Naive thymus-derived CD8-positive, alpha-beta T cell (primary cell): ENCODE measurements around the gene TMEM232. TPM values are rescaled to one million over a fixed set of nuclear protein-coding genes. Genes with fewer than 3 reads are reported as not detected.
"Not testable (repeated sequence)": the region's sequence is repeated elsewhere in the genome, so short reads cannot be mapped to it uniquely, and the experiment has no call there.

ENCODE experiments used
- ATAC-seq, 2 donors: fragments of 150-1000 bp; cut with Tn5 transposase in 1 of 2; sonication (Bioruptor Pico), chemical (Tn5 transposase) in 1 of 2; 1 replicate in 1 of 2; 2 replicates in 1 of 2; pipeline ENCODE4 v1.10.0; 2021; ENCODE audit warnings: mild to moderate bottlenecking in 2 of 2, moderate library complexity in 2 of 2
- POLR2A ChIA-PET: fragments of 350-600 bp; sonication (Branson Sonifier 250); formaldehyde crosslinking; loops from one replicate; lab custom pipeline; 2021; ENCODE audit warnings: antibody characterized with exemption; lab: Charles Lee
- DNase-seq, 10 donors: peaks; one replicate each; pipeline versions ENCODE4 v3.0.0 to v3.0.0-alpha.2; 2020 to 2022
- H3K27ac Mint-ChIP-seq, 10 donors: one replicate each; pipeline ENCODE4 v1.8.0; 2020 to 2022; ENCODE audit warnings: mild to moderate bottlenecking in 10 of 10, mixed read lengths in 10 of 10, moderate library complexity in 4 of 10, inconsistent platforms in 1 of 10
- H3K27me3 Mint-ChIP-seq, 5 donors: one replicate each; pipeline ENCODE4 v1.8.0; 2021 to 2022; ENCODE audit warnings: mixed read lengths in 5 of 5
- H3K36me3 Mint-ChIP-seq, 3 donors: one replicate each; pipeline ENCODE4 v1.8.0; 2020 to 2022; ENCODE audit warnings: mixed read lengths in 3 of 3, mild to moderate bottlenecking in 2 of 3, inconsistent platforms in 1 of 3
- H3K4me1 Mint-ChIP-seq, 4 donors: one replicate each; pipeline ENCODE4 v1.8.0; 2021 to 2022; ENCODE audit warnings: mixed read lengths in 4 of 4
- H3K4me3 Mint-ChIP-seq, 10 donors: one replicate each; pipeline ENCODE4 v1.8.0; 2020 to 2022; ENCODE audit warnings: mild to moderate bottlenecking in 10 of 10, mixed read lengths in 10 of 10, moderate library complexity in 6 of 10, inconsistent platforms in 1 of 10
- H3K9me3 Mint-ChIP-seq, 9 donors: one replicate each; pipeline ENCODE4 v1.8.0; 2020 to 2022; ENCODE audit warnings: mixed read lengths in 9 of 9, mild to moderate bottlenecking in 3 of 9, inconsistent platforms in 1 of 9, moderate library complexity in 1 of 9
- polyA plus RNA-seq, 3 donors: library from polyadenylated mRNA; unstranded; fragments of 300-500 nt; fragmentation: Illumina TruSeq; gene quantifications; one replicate each; pipeline ENCODE4 v1.2.3, GENCODE V29; 2021
- total RNA-seq, 8 experiments: library from RNA in 2 of 8; stranded (reverse) in 2 of 8; gene quantifications; one replicate each; pipeline ENCODE4 v1.2.3 and lab custom pipeline; 2021 to 2026

TMEM232 gene
- total and polyA plus RNA-seq, 5 experiments from 2014 or later = 0.88 to 2.6 (median 1.4) TPM; not detected in 1

- DNase-seq (no peak), ATAC-seq (no peak)
- H3K4me1 Mint-ChIP-seq = no peaks in the 10 kb centered on the region
- peaks cover 0 to 7% (median 3%) of the 10 kb centered on the region in 3 donors for H3K36me3 Mint-ChIP-seq
- H3K9me3 Mint-ChIP-seq = no peaks in the 10 kb centered on the region
- H3K4me3 Mint-ChIP-seq = no peak overlapping the region
- POLR2A ChIA-PET = interaction anchor here (0.6 kb wide), 1 partner anchor 12 kb away, joined by 4 read pairs; no protein-coding TSS in a partner anchor
- H3K27ac Mint-ChIP-seq = no peak overlapping the region
- peaks cover 0 to 29% (median 9%) of the 10 kb centered on the region in 5 donors for H3K27me3 Mint-ChIP-seq
Observed at GRCh38 chr5:110703481-110703880, 23.0 kb downstream of the TMEM232 start.

GRCh38 chr5:110702704-110703103, 23.8 kb downstream of the TMEM232 start:
- Mint-ChIP-seq H3K36me3 (peaks cover 0 to 7% (median 3%) of the 10 kb centered on the region in 3 donors), H3K27ac (no peak overlapping the region), H3K27me3 (peaks cover 0 to 29% (median 9%) of the 10 kb centered on the region in 5 donors), H3K4me3 (no peak overlapping the region), H3K9me3 (peaks cover 0 to 2% (median 0%) of the 10 kb centered on the region in 9 donors), H3K4me1 (no peaks in the 10 kb centered on the region)
- ATAC-seq (no peak), DNase-seq (no peak)
- POLR2A ChIA-PET = interaction anchor here (0.6 kb wide), 1 partner anchor 12 kb away, joined by 4 read pairs; no protein-coding TSS in a partner anchor

DNA sequence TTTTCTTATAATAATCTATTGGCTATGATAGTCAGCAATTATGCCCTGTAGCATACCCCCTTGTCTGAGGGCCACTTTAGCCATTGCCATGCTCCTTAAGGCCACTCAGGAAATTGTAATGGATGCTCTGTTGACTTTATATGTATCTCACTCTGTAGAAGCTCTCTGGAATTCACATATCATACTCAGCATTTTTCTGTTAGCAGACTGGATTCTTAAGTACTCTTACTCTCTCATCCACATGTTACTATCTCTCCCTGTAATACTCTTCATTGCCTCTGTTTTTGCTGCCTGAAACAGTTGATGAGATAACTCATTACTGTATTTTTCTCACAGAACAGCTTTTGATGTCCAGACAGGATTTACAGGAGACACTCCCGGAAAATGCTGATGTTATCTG, 24.2 kb downstream of the TMEM232 start:
- Mint-ChIP-seq H3K27me3 (peaks cover 0 to 27% (median 7%) of the 10 kb centered on the region in 5 donors), H3K4me1 (no peaks in the 10 kb centered on the region), H3K9me3 (peaks cover 0 to 2% (median 0%) of the 10 kb centered on the region in 9 donors), H3K4me3 (no peak overlapping the region), H3K36me3 (peaks cover 0 to 7% (median 3%) of the 10 kb centered on the region in 3 donors), H3K27ac (no peak overlapping the region)
- POLR2A ChIA-PET = no interaction called here
- ATAC-seq (no peak), DNase-seq (no peak)

DNA sequence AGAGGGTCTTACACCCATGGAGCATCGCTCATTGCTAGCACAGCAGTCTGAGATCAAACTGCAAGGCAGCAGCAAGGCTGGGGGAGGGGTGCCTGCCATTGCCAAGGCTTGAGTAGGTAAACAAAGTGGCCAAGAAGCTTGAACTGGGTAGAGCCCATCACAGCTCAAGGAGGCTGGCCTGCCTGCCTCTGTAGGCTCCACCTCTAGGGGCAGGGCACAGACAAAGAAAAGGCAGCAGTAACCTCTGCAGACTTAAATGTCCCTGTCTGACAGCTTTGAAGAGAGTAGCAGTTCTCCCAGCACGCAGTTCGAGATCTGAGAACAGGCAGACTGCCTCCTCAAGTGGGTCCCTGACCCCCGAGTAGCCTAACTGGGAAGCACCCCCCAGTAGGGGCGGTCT, 33.8 kb downstream of the TMEM232 start:
- POLR2A ChIA-PET, H3K4me1 Mint-ChIP-seq, H3K27ac Mint-ChIP-seq, H3K36me3 Mint-ChIP-seq, H3K4me3 Mint-ChIP-seq, ATAC-seq, DNase-seq: not testable (repeated sequence)
- Mint-ChIP-seq H3K9me3 (peaks cover 0 to 19% (median 5%) of the 10 kb centered on the region in 9 donors), H3K27me3 (peaks cover 0 to 10% (median 0%) of the 10 kb centered on the region in 5 donors)

GRCh38 chr5:110690587-110690986, 35.9 kb downstream of the TMEM232 start:
- ATAC-seq, H3K36me3 Mint-ChIP-seq, H3K27ac Mint-ChIP-seq, H3K4me3 Mint-ChIP-seq, H3K27me3 Mint-ChIP-seq, DNase-seq, POLR2A ChIA-PET, H3K4me1 Mint-ChIP-seq: not testable (repeated sequence)
- peaks cover 0 to 13% (median 1%) of the 10 kb centered on the region in 9 donors for H3K9me3 Mint-ChIP-seq

DNA sequence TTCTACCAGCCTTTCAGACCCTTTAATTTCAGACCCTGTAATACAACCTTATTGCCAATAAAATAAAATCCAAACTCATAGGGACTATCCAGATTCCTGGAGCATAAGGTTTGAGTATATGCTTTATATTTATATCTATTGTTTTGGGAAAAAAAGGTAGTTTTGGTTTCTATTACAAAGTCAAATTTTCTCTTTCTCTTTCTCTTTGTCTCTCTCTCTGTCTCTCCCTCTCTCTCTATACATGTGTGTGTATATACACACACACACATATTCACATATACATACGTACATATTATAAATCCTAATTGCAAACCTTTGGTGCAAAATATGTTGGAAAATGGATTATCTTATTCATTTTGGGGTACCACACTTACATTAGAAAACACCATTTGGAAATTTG, 39.0 kb downstream of the TMEM232 start:
- H3K4me3 Mint-ChIP-seq = no peak overlapping the region
- H3K27me3 Mint-ChIP-seq = peaks cover 0 to 1% (median 0%) of the 10 kb centered on the region in 5 donors
- peaks cover 0 to 10% (median 0%) of the 10 kb centered on the region in 9 donors for H3K9me3 Mint-ChIP-seq
- no peak for DNase-seq
- POLR2A ChIA-PET = no interaction called here
- peaks cover 0 to 4% (median 0%) of the 10 kb centered on the region in 3 donors for H3K36me3 Mint-ChIP-seq
- no peak overlapping the region for H3K27ac Mint-ChIP-seq
- no peak for ATAC-seq
- H3K4me1 Mint-ChIP-seq = peaks cover 0 to 3% (median 0%) of the 10 kb centered on the region in 4 donors

DNA sequence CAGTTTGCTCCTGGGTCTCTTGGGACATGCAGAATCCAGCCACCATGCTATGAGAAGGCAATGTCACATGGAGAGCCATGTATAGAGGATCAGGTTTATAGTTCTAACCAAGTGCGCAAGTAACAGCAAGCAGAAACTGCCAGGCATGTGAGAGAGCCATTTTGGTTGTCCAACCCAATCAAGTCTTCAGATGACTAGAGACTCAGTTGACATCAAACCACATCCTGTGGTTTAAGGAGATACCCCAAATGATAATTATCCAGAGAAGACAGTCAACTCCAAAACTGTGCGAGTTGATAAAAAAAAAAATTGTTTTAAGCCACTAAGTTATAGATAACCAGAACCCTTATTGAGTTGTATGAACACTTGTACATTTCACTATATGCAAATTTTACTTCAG, 40.2 kb downstream of the TMEM232 start:
- POLR2A ChIA-PET = no interaction called here
- H3K36me3 Mint-ChIP-seq = peaks cover 0 to 2% (median 0%) of the 10 kb centered on the region in 3 donors
- ATAC-seq (no peak), DNase-seq (no peak)
- peaks cover 0 to 3% (median 0%) of the 10 kb centered on the region in 4 donors for H3K4me1 Mint-ChIP-seq
- H3K27me3 Mint-ChIP-seq = peaks cover 0 to 6% (median 0%) of the 10 kb centered on the region in 5 donors
- H3K27ac Mint-ChIP-seq = no peak overlapping the region
- no peak overlapping the region for H3K4me3 Mint-ChIP-seq
- peaks cover 0 to 10% (median 0%) of the 10 kb centered on the region in 9 donors for H3K9me3 Mint-ChIP-seq

- POLR2A ChIA-PET = no interaction called here
- Mint-ChIP-seq H3K4me3 (no peak overlapping the region), H3K4me1 (peaks cover 0 to 3% (median 0%) of the 10 kb centered on the region in 4 donors), H3K9me3 (peaks cover 0 to 3% (median 0%) of the 10 kb centered on the region in 9 donors), H3K27ac (no peak overlapping the region), H3K36me3 (no peaks in the 10 kb centered on the region), H3K27me3 (peaks cover 6 to 16% (median 10%) of the 10 kb centered on the region in 5 donors)
- DNase-seq = no peak
- no peak for ATAC-seq
Observed at GRCh38 chr5:110681953-110682352, 44.5 kb downstream of the TMEM232 start.

- POLR2A ChIA-PET = no interaction called here
- ATAC-seq (no peak), DNase-seq (no peak)
- Mint-ChIP-seq H3K4me1 (peaks cover 0 to under 1% (median 0%) of the 10 kb centered on the region in 4 donors), H3K36me3 (no peaks in the 10 kb centered on the region), H3K4me3 (no peak overlapping the region), H3K9me3 (peaks cover 0 to 3% (median 0%) of the 10 kb centered on the region in 9 donors), H3K27me3 (peaks cover 6 to 16% (median 10%) of the 10 kb centered on the region in 5 donors), H3K27ac (no peak overlapping the region)
Observed at GRCh38 chr5:110681109-110681508, 45.4 kb downstream of the TMEM232 start.

DNA sequence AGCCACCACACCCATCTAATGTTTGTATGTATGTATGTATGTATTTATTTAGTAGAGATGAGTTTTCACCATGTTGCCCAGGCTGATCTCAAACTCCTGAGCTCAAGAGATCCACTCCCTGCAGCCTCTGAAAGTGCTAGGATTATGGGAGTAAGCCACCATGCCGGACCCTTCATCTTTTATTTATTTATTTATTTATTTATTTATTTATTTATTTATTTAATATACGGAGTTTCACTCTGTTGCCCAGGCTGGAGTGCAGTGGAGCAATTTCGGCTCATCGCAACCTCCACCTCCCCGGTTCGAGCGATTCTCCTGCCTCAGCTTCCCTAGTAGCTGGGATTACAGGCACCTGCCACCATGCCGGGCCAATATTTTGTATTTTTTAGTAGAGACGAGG, 49.9 kb downstream of the TMEM232 start:
- DNase-seq, H3K4me1 Mint-ChIP-seq, H3K9me3 Mint-ChIP-seq, H3K4me3 Mint-ChIP-seq, POLR2A ChIA-PET, H3K36me3 Mint-ChIP-seq, ATAC-seq, H3K27ac Mint-ChIP-seq: not testable (repeated sequence)
- peaks cover 6 to 14% (median 10%) of the 10 kb centered on the region in 5 donors for H3K27me3 Mint-ChIP-seq

- no peaks in the 10 kb centered on the region for H3K9me3 Mint-ChIP-seq
- H3K27ac Mint-ChIP-seq = peak overlapping the region in 1 of 10 donors; percentile 5
- DNase-seq (no peak), ATAC-seq (no peak)
- H3K27me3 Mint-ChIP-seq = peaks cover 0 to 10% (median 0%) of the 10 kb centered on the region in 5 donors
- H3K4me1 Mint-ChIP-seq = no peaks in the 10 kb centered on the region
- no peak overlapping the region for H3K4me3 Mint-ChIP-seq
- no peaks in the 10 kb centered on the region for H3K36me3 Mint-ChIP-seq
- POLR2A ChIA-PET = no interaction called here
Observed at GRCh38 chr5:110665184-110665726, 61.2 kb downstream of the TMEM232 start.

GRCh38 chr5:110663525-110663924, 62.9 kb downstream of the TMEM232 start:
- Mint-ChIP-seq H3K27me3 (peaks cover 0 to 8% (median 0%) of the 10 kb centered on the region in 5 donors), H3K9me3 (no peaks in the 10 kb centered on the region), H3K36me3 (no peaks in the 10 kb centered on the region), H3K4me1 (no peaks in the 10 kb centered on the region), H3K4me3 (no peak overlapping the region), H3K27ac (no peak overlapping the region)
- ATAC-seq = no peak
- POLR2A ChIA-PET = no interaction called here
- DNase-seq = no peak

GRCh38 chr5:110658006-110658405, 68.5 kb downstream of the TMEM232 start:
- H3K27ac Mint-ChIP-seq = no peak overlapping the region
- H3K4me3 Mint-ChIP-seq = no peak overlapping the region
- peaks cover 0 to 11% (median 7%) of the 10 kb centered on the region in 5 donors for H3K27me3 Mint-ChIP-seq
- DNase-seq = no peak
- POLR2A ChIA-PET = no interaction called here
- peaks cover 0 to 6% (median 0%) of the 10 kb centered on the region in 9 donors for H3K9me3 Mint-ChIP-seq
- peaks cover 0 to 7% (median 2%) of the 10 kb centered on the region in 3 donors for H3K36me3 Mint-ChIP-seq
- ATAC-seq = no peak
- no peaks in the 10 kb centered on the region for H3K4me1 Mint-ChIP-seq
